IMR-90 (cell line): ENCODE data around the gene PCDHGA6. TPM values are rescaled to one million over a fixed set of nuclear protein-coding genes. Genes with fewer than 3 reads are reported as not detected.
"Not testable (repeated sequence)": the region's sequence is repeated elsewhere in the genome, so short reads cannot be mapped to it uniquely, and the experiment has no call there.

ENCODE experiments used
- ATAC-seq: fragments of 200-7000 bp; cut with Tn5 transposase; 2 replicates; pipeline ENCODE4 v1.9.1; 2020; ENCODE audit warnings: low read depth, mild to moderate bottlenecking, moderate library complexity
- BruUV-seq: library from RNA; stranded (reverse); fragments of 400-500 nt; replicated peaks from 2 replicates; lab custom pipeline; 2021; lab: Mats Ljungman, UMichigan
- CTCF ChIA-PET: fragments of 300-600 bp; formaldehyde crosslinking; extraction: SDS; loops from one replicate; lab custom pipeline; 2021; ENCODE audit warnings: antibody characterized with exemption; lab: Yijun Ruan, JAX
- POLR2A ChIA-PET: fragments of 300-600 bp; sonication (Branson Sonifier 250); formaldehyde crosslinking; loops from one replicate; lab custom pipeline; 2022; ENCODE audit warnings: antibody characterized with exemption; ENCODE audit not compliant: unreplicated experiment; lab: Charles Lee
- DNase-seq: peaks from one replicate; pipeline ENCODE4 v3.0.0; 2013
- H2AFZ ChIP-seq: replicated peaks from 2 replicates; pipeline ENCODE3; 2013; ENCODE audit warnings: low read length, mild to moderate bottlenecking; ENCODE audit not compliant: poor library complexity
- H2AK5ac ChIP-seq: 2 replicates; pipeline ENCODE4 v1.6.1; 2013; ENCODE audit warnings: low read depth, low read length, inconsistent platforms
- H2AK9ac ChIP-seq: replicated peaks from 2 replicates; pipeline ENCODE3; 2013; ENCODE audit warnings: mild to moderate bottlenecking, low read depth, low read length, moderate library complexity; ENCODE audit not compliant: poor library complexity
- H2BK120ac ChIP-seq: 2 replicates; pipeline ENCODE4 v1.6.1; 2013; ENCODE audit warnings: low read depth, low read length, inconsistent platforms
- H2BK15ac ChIP-seq: 3 replicates; pipeline ENCODE4 v1.6.1; 2013; ENCODE audit warnings: low read depth, low read length, inconsistent platforms
- H2BK20ac ChIP-seq: 2 replicates; pipeline ENCODE4 v1.6.1; 2013; ENCODE audit warnings: low read depth, mild to moderate bottlenecking, inconsistent platforms, low read length, moderate library complexity
- H2BK5ac ChIP-seq: 2 replicates; pipeline ENCODE4 v1.6.1; 2013; ENCODE audit warnings: mild to moderate bottlenecking, low read depth, low read length, inconsistent platforms; ENCODE audit not compliant: poor library complexity, severe bottlenecking
- H3K14ac ChIP-seq: replicated peaks from 2 replicates; pipeline ENCODE4 v1.6.1; 2013; ENCODE audit warnings: low read depth, low read length, inconsistent platforms
- H3K18ac ChIP-seq: 2 replicates; pipeline ENCODE4 v1.6.1; 2013; ENCODE audit warnings: low read depth, low read length, control low read depth
- H3K23ac ChIP-seq: 2 replicates; pipeline ENCODE4 v1.6.1; 2013; ENCODE audit warnings: low read depth, low read length, inconsistent platforms
- H3K27ac ChIP-seq: 2 replicates; pipeline ENCODE4 v1.5.1; 2013; ENCODE audit warnings: mild to moderate bottlenecking, control low read depth, low read length; ENCODE audit not compliant: insufficient read depth
- H3K27me3 ChIP-seq: 2 replicates; pipeline ENCODE4 v1.6.1; 2013; ENCODE audit warnings: low read length; ENCODE audit not compliant: control insufficient read depth, insufficient read depth
- H3K36me3 ChIP-seq: 2 replicates; pipeline ENCODE4 v1.6.1; 2013; ENCODE audit warnings: low read length, mixed read lengths; ENCODE audit not compliant: control insufficient read depth, insufficient read depth
- H3K4ac ChIP-seq: 2 replicates; pipeline ENCODE4 v1.6.1; 2013; ENCODE audit warnings: low read depth, low read length, inconsistent platforms
- H3K4me1 ChIP-seq: 2 replicates; pipeline ENCODE4 v1.6.1; 2013; ENCODE audit warnings: low read length, mixed read lengths; ENCODE audit not compliant: control insufficient read depth, insufficient read depth
- H3K4me2 ChIP-seq: 2 replicates; pipeline ENCODE4 v1.6.1; 2013; ENCODE audit warnings: low read depth, mild to moderate bottlenecking, control low read depth, low read length, moderate library complexity
- H3K4me3 ChIP-seq: 2 replicates; pipeline ENCODE4 v1.5.1; 2013; ENCODE audit warnings: low read depth, mild to moderate bottlenecking, control low read depth, low read length, moderate library complexity; ENCODE audit not compliant: insufficient read depth
- H3K56ac ChIP-seq: 2 replicates; pipeline ENCODE4 v1.6.1; 2013; ENCODE audit warnings: low read length, inconsistent platforms; ENCODE audit not compliant: insufficient read depth; ENCODE audit errors: extremely low read depth
- H3K79me1 ChIP-seq, 2 experiments: 2 replicates each; pipeline ENCODE4 v1.6.1; 2013; ENCODE audit warnings: low read length in 2 of 2, inconsistent platforms in 1 of 2, low read depth in 1 of 2
- H3K9ac ChIP-seq: 2 replicates; pipeline ENCODE4 v1.6.1; 2013; ENCODE audit warnings: low read depth, low read length, control low read depth
- H3K9me1 ChIP-seq: 2 replicates; pipeline ENCODE4 v1.6.1; 2013; ENCODE audit warnings: low read length, inconsistent platforms; ENCODE audit not compliant: insufficient read depth
- H3K9me3 ChIP-seq: 2 replicates; pipeline ENCODE4 v1.6.1; 2013; ENCODE audit warnings: low read length; ENCODE audit not compliant: control insufficient read depth, insufficient read depth
- H4K20me1 ChIP-seq: 2 replicates; pipeline ENCODE4 v1.6.1; 2013; ENCODE audit warnings: low read length, inconsistent platforms; ENCODE audit not compliant: insufficient read depth
- H4K5ac ChIP-seq: 2 replicates; pipeline ENCODE4 v1.6.1; 2013; ENCODE audit warnings: mild to moderate bottlenecking, low read depth, low read length, control low read depth
- H4K8ac ChIP-seq, 2 experiments: 2 replicates each; pipeline ENCODE4 v1.6.1; 2013; ENCODE audit warnings: low read depth in 2 of 2, low read length in 2 of 2, control low read depth in 1 of 2, inconsistent platforms in 1 of 2
- H4K91ac ChIP-seq: 2 replicates; pipeline ENCODE4 v1.6.1; 2013; ENCODE audit warnings: low read depth, low read length, inconsistent platforms; ENCODE audit not compliant: insufficient read depth
- WGBS, 2 experiments: methylation state at CpG; one replicate each; pipeline versions ENCODE4 v1.1.5 to v1.1.7; 2013; ENCODE audit warnings: missing lambda C conversion rate in 2 of 2; ENCODE audit not compliant: insufficient read length in 1 of 2; ENCODE audit errors: extremely low coverage in 2 of 2; 5-methylcytosine and 5-hydroxymethylcytosine counted together
- dilution Hi-C: fragments of 300-500 bp; cut with HindIII; formaldehyde crosslinking; loops from one replicate; pipeline ENCODE4 v1.14.3; 2018; ENCODE audit warnings: low sequenced_read_pairs; ENCODE audit not compliant: unreplicated experiment
- in situ Hi-C: fragments of 300-500 bp; cut with MboI; formaldehyde crosslinking; loops from 3 replicates; pipeline ENCODE4 v1.14.3; 2019; ENCODE audit warnings: low sequenced_read_pairs, inconsistent platforms, mixed read lengths
- intact Hi-C: fragments of 100-400 bp; cut with micrococcal nuclease; formaldehyde crosslinking; loops from 2 replicates; pipeline ENCODE4 v1.10.0; 2022
- polyA plus RNA-seq, 3 experiments: library from polyadenylated mRNA; depleted of rRNA; stranded (reverse); fragments of >200 nt; gene quantifications; 2 replicates each; pipeline ENCODE4 v1.2.3, GENCODE V29; 2012; ENCODE audit warnings: low replicate concordance in 1 of 3
- total RNA-seq: library from RNA; depleted of rRNA; stranded (reverse); fragments of >200 nt; gene quantifications from 2 replicates; pipeline ENCODE4 v1.2.3, GENCODE V29; 2012

Gene PCDHGA6
- total and polyA plus RNA-seq, 2 of the 4 experiments (the other 2 are of a cell fraction): 4.1 to 4.7 TPM

DNA sequence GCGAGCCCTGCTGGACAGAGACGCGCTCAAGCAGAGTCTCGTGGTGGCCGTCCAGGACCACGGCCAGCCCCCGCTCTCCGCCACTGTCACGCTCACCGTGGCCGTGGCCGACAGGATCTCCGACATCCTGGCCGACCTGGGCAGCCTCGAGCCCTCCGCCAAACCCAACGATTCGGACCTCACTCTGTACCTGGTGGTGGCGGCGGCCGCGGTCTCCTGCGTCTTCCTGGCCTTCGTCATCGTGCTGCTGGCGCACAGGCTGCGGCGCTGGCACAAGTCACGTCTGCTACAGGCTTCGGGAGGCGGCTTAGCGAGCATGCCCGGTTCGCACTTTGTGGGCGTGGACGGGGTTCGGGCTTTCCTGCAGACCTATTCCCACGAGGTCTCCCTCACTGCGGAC, 41.1 kb upstream of the PCDHGA6 start:
- H3K27me3 ChIP-seq, in situ Hi-C loops, H3K4me3 ChIP-seq, H3K14ac ChIP-seq, BruUV-seq, dilution Hi-C loops, H2AFZ ChIP-seq, H4K8ac ChIP-seq, H2AK9ac ChIP-seq, H2BK15ac ChIP-seq, POLR2A ChIA-PET, H3K9ac ChIP-seq, DNase-seq, H3K4me2 ChIP-seq, H2BK120ac ChIP-seq, ATAC-seq, H3K4ac ChIP-seq, H3K4me1 ChIP-seq, H3K18ac ChIP-seq, H3K56ac ChIP-seq, intact Hi-C loops, H3K23ac ChIP-seq, H2BK20ac ChIP-seq, H4K91ac ChIP-seq, H3K36me3 ChIP-seq, H3K79me1 ChIP-seq, H4K20me1 ChIP-seq, H3K27ac ChIP-seq, H3K9me1 ChIP-seq, H2AK5ac ChIP-seq, H4K5ac ChIP-seq, H2BK5ac ChIP-seq, CTCF ChIA-PET: not testable (repeated sequence)
- H3K9me3 ChIP-seq: peaks cover 31% of the 10 kb centered on the region
- 31% methylated on average over 10 of the region's 39 CpGs; no CpG with 5 or more reads in 1 of the 2 experiments for WGBS, 2 experiments
